Measurements from ENCODE around the gene CDHR4. TPM values are rescaled to one million over a fixed set of nuclear protein-coding genes. Genes with fewer than 3 reads are reported as not detected.
"Not testable (repeated sequence)": the region's sequence is repeated elsewhere in the genome, so short reads cannot be mapped to it uniquely, and the experiment has no call there.

CDHR4 gene
- total RNA-seq, 1 donor from 2014 or later: not detected

DNA sequence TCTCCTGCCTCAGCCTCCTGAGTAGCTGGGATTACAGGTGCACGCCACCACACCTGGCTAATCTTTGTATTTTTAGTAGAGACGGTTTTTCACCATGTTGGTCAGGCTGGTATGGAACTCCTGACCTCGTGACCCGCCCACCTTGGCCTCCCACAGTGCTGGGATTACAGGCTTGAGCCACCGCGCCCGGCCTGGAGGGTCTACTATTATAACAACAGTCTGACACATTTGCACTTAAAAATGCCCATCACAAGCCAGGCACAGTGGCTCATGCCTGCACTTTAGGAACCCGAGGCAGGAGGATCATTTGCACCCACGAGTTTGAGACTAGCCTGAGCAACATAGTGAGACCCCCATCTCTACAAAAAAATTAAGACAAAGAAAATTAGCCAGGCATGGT lies 17.4 kb downstream of the CDHR4 start:
- FAIRE-seq; DNase-seq (ENCODE audit: low spot score in 2 of 2): not testable (repeated sequence)

DNA sequence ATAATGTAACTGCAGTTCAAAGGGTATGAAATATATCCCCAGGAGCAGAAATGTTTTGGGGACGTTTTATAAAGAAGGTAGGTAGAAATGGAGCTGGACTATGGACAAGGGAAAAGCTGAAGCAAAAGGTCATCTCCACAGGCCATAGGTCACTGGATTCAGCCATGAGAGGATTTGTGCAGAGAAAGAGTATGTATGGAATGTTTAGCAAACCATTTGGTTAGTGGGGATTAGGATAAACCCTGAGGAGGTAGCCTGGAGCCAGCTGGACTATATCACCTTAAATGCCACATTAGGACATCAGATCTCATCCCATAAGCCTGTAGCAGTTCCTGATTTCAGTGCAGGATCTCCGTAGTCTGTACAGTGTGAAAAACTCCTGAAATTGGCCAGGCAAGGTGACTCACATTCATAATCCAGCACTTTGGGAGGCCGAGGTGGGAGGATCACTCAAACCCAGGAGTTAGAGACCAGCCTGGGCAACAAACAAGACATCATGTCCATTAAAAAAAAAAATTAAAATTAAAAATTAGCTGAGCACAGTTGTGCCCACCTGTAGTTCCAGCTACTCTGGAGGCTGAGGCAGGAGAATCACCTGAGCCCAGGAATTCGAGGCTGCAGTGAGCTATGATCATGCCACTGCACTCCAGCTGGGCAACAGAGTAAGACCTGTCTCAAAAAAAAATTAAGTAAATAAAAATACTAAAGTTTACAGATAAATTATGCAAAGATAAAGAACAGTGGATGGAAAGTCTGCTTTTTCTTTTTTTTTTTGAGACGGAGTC lies 18.1 kb downstream of the CDHR4 start:
- FAIRE-seq (no peak), DNase-seq (ENCODE audit: low spot score in 2 of 2) (no peak)

DNA sequence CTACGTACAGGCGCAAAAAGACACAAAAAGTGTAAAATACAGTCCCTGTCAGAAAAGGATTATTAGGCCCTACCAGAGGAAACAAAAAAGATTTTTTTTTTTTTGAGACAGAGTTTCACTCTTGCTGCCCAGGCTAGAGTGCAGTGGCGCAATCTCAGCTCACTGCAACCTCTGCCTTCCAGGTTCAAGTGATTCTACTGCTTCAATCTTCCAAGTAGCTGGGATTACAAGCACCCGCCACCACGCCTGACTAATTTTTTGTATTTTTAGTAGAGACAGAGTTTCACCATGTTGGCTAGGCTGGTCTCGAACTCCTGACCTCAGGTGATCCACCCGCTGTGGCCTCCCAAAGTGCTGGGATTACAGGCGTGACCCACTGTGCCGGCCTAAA lies 18.7 kb downstream of the CDHR4 start:
- not testable (repeated sequence) for DNase-seq (ENCODE audit: low spot score in 2 of 2); FAIRE-seq

DNA sequence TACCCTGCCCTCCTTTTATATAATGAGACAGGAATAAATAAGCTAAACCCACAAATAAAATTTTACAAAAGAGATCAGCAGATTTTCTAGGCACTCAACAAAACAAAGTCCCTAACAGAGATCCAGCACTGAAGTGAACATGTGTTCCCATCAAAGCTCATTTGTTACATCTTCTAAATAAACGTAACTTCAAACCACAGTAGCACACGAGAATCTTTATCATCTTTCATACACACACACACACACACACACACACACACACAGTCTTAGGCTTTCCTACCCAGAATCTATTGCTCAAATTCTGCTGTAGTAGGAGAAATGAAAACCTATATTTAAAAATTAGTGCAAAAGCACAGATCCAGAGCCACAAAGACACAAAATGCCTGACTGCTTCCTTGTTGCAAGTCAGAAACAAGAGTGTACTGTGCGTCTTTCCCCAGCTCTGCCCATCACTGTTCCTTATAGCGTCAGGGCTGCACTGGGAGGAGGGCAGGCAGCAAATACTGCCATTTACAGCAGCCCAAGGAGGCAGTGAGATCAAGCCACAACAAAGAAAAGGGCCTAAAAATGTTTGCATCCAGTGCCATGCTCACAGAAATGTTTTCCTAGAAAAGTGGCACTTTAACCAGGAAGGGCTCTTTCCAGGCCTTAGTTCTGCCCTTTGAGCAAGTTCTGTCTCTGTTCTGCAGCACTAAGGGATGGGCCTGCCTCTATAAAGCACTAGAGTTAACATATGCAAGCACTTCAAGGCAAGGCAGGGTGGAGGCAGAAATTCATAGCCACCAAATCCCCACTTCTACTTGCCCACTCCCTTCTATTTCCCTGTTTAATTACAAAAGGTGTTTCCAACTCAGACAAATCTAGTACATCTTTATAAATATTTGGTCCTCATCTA lies 19.3 kb downstream of the CDHR4 start:
- FAIRE-seq (no peak), DNase-seq (ENCODE audit: low spot score in 2 of 2) (no peak)

DNA sequence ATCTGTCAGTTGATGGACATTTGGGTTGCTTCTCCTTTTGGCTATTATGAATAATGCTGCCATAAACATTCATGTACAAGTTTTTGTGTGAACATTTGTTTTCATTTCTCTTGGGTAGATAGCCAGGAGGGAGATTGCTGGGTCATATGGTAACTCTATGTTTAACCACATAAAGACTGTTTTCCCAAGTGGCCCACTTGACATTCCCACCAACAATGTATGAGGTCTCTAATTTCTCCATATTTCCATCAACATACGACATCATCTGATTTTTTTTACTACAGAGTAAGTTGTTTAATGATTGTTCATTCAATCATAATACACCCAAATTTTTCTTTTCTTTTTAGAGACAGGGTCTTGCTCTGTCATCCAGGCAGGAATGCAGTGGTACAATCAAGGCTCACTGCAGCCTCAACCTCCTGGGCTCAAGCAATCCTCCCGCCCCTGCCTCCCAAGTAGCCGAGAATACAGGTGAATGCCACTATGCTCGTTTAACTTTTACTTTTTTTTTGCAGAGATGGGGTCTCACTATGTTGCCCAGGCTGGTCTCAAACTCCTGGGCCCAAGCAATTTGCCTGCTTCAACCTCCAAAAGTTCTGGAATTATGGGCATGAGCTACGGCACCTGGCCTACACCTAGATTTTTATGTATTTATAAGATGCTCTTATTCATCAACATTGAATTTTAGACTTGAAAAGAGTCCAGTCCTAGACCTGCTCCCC lies 20.2 kb downstream of the CDHR4 start:
- FAIRE-seq: no peak

DNA sequence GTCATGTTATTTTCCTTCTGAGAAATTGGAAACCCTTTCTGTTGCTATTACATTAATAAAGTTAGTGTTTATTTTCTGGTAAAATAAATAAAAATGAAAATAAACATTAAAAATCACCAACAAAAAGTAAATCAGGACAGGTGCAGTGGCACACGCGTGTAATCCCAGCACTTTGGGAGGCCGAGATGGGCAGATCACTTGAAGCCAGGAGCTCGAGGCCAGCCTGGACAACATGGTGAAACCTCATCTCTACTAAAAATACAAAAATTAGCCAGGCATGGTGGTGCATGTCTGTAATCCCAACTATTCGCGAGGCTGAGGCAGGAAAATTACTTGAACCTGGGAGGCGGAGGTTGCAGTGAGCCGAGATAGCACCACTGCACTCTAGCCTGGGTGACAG lies 23.6 kb downstream of the CDHR4 start:
- FAIRE-seq; DNase-seq (ENCODE audit: low spot score in 2 of 2): not testable (repeated sequence)

More for the DNA sequence above, 20.2 kb downstream of the CDHR4 start:
- DNase-seq (ENCODE audit: low spot score in 2 of 2): no peak

DNA sequence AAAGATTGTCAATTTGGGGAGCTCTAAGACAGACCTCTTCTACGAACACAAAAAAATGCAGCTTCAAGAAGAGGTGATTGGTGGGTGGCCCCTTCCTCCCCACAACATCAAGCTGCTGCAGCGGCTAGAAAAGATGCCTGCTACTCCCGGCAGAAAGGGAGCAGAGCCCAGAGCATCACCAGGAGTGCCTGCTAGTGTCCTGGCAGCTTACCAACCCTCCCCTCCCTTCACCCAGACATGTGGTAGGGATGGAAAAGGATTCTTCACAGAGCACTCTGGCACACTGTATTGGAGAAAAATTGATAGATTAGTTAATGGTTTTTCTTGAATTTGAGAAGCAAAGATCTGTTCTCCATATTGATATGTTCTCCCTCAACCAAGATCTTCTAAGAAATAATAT lies 24.1 kb downstream of the CDHR4 start:
- DNase-seq (ENCODE audit: low spot score in 2 of 2) (peak in 1 of 2 donors; percentile 10), FAIRE-seq (no peak)

DNA sequence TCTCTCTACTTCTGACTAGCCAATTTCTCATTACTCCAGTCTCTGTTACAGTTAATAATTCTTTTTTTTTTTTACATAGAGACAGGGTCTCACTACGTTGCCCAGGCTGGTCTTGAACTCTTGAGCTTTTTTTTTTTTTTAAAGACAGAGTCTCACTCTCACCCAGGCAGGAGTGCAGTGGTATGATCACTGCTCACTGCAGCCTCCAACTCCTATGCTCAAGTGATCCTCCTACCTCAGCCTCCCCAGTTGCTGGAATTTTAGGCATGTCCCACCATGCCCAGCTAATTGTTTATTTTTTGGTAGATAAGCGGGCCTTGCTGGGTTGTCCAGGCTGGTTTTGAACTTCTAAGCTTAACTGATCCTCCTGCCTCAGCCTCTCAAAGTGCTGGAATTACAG lies 27.0 kb downstream of the CDHR4 start:
- no peak for FAIRE-seq
- DNase-seq (ENCODE audit: low spot score in 2 of 2): no peak

DNA sequence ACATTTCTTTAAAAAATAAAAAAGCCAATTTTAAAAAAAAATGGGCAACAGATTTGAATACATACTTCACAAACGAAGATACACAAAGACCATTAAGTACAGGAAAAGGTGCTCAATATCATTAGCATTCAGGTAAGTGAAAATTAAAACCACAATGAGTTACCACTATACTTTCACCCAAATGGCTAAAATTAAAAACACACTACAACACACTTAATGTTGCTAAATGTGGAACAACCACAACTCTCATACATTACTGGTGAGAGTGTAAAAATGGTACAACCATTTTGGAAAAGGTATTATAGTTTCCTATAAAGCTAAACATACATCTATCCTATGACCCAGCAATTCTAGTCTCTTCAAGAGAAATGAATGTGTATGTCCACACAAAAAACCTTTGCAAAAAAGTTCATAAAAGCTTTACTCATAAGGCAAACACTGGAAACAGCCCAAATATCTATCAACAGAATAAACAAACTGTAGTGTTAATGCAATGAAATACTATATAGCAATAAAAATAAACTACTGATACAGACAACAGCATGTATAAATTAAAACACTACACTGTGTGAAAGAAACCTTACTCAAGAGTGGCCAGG lies 28.2 kb downstream of the CDHR4 start:
- DNase-seq (ENCODE audit: low spot score in 2 of 2) (no peak), FAIRE-seq (no peak)

DNA sequence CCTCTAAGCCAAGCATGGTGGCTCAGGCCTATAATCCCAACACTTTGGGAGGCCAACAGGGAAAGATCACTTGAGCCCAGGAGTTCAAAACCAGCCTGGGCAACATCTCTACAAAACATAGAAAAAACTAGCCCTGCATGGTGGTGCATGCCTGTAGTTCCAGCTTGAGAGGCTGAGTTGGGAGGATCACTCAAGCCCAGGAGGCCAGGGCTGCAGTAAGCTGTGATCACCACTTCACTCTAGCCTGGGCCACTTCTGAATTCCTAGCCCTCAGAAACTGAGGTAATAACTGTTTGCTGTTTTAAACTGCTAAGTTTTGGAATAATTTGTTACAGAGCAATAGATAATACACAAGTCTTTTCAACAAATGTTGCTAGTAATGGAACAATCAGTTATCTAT lies 29.7 kb downstream of the CDHR4 start:
- no peak for FAIRE-seq

DNA sequence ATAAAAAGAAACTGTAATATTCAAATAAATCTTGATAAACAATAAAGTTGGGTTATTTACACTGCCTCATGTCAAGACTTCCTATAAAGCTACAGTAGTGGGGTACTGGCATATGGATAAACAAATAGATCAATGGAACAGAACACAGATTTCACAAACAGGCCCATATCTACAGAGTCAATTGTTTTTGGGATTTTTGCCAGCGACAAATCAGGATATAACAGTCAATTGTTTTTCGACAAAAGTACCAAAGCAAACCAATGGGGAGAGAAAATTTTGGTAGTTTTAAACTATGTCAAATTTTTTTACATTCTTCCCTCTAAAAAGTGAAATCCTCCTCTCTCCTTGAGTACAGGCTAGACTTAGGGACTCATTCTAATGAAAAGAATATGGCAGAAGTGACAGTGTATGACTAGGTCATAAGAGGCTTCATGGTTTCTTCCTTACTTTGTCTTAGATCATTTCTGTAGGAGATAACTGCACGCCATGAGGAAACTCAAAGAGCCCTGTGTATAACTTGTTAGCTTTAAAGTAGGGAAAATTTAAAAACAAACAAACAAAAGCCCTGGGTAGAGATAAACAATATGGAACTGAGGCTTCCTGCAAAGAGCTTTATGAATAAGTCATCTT lies 30.3 kb downstream of the CDHR4 start:
- no peak for FAIRE-seq
- DNase-seq (ENCODE audit: low spot score in 2 of 2): no peak

More for the DNA sequence above, 29.7 kb downstream of the CDHR4 start:
- DNase-seq (ENCODE audit: low spot score in 2 of 2): no peak

DNA sequence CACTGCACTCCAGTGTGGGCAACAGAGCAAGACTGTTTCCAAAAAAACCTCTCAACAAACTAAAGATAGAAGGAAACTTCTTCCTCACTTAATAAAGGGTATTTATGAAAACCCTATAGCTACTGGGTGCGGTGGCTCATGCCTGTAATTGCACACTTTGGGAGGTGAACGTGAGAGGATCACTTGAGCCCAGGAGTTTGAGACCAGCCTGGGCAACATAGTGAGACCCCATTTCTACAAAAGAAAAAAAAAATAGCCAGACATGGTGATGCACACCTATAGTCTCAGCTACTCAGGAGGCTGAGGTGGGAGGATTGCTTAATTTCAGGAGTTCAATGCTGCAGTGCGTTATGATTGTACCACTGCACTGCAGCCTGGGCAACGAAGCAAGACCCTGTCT lies 35.7 kb downstream of the CDHR4 start:
- FAIRE-seq (no peak), DNase-seq (ENCODE audit: low spot score in 2 of 2) (no peak)

DNA sequence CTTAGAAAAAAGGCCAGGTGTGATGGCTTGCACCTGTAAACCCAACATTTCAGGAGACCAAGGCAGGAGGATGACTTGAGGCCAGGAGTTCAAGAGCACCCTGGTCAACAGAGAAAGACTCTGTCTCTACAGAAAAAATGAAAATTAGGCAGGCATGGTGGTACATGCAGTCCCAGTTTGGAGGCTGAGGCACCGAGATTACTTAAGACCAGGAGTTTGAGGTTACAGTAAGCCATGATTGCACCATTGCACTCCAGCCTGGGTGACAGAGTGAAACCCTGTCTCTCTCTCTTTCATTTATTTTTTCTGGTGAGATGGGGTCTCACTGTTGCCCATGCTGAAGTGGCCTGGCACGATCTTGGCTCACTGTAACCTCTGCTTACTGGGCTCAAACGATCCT lies 38.0 kb downstream of the CDHR4 start:
- FAIRE-seq: no peak
- DNase-seq (ENCODE audit: low spot score in 2 of 2): no peak

DNA sequence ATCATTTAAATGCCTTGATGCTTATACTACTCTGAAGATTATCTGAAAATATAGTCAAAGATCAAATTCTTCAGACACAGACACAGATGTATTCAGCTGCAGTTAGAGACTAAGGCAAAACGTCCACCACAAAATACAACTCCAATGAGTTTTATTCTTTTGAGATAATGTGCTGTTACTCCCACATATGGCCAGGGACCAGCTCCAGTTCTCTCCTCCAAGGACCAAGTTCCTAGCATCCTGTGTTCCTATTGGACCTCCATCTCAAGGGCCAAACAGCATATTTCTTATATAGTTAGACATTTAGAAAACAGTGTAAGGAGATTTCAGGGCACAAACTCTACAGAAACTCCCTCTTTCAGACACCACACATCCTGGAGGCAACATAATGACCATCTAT lies 40.4 kb downstream of the CDHR4 start:
- FAIRE-seq (no peak), DNase-seq (ENCODE audit: low spot score in 2 of 2) (no peak)

DNA sequence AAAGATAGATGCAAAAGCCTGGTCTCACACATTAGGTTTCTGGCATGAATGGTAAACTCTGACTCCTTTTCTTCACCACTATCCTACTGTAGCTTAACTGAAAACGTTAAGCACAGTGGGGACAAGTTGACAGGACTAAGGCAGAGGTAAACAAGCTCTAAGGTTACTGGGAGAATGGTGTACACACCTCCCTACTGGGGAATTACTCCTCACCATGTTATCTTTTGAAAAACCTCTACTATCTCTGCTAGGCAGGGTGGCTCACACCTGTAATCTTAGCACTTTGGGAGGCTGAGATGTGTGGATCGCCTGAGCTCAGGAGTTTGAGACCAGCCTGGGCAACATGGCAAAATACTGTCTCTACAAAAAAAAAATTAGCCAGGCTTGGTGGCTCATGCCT lies 42.5 kb downstream of the CDHR4 start:
- FAIRE-seq (no peak), DNase-seq (ENCODE audit: low spot score in 2 of 2) (no peak)

DNA sequence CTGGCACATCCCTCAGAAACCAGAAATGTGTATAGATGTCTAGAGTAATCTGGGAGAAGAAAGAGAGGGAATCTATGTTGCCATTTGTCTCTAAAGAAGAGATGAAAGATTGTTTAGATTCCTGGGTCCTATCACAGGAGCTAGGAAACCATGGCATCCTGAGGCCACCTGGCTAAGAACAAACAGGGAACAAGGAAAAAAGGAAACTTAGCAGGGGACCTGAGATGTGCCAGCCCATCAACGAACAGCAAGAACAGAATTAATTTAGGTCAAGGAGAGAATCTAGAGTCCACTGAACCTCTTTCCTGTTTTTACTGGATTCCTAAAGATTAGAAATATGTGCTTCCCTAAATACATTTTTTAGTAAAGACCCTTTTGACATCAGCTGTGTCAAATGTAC lies 43.6 kb downstream of the CDHR4 start:
- DNase-seq (ENCODE audit: low spot score in 2 of 2) (no peak), FAIRE-seq (no peak)

DNA sequence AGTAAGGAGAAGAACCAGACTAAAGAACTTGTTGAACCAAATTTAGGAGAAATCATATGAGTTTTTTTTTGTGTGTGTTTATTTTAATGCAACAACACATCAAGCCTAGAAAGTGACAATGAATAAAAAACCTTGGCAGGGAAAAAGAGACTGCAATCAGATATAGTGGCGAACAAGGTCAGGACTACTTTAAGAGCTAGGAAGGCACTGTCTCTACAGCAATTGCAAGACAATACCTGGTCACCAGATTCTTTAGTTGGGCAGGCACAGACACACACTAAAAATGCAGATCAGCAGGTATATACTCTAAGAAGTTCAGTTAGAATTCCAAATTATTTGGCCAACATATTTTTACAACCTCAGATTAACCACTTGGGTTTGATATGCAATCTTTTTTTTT lies 45.1 kb downstream of the CDHR4 start:
- FAIRE-seq (no peak), DNase-seq (ENCODE audit: low spot score in 2 of 2) (no peak)

DNA sequence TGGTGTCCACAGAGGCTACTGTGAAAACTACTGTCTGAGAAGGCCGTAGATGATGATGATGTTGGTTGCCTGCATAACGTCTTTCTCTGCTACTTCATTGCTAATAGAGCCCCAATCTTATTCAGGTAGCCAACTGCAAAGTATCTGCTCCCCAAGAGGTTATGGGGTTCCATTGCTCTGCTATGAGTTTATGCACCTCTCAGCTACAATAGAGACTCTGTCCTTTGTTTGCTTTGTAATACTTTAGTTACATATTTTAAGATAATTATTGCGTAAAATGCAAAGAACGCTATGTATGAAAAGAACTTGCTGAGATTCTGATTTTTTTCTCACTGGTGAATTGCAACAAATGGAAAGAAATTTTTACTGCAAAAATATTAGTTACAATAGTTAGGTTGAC lies 48.2 kb downstream of the CDHR4 start:
- FAIRE-seq: no peak
- DNase-seq (ENCODE audit: low spot score in 2 of 2): no peak

DNA sequence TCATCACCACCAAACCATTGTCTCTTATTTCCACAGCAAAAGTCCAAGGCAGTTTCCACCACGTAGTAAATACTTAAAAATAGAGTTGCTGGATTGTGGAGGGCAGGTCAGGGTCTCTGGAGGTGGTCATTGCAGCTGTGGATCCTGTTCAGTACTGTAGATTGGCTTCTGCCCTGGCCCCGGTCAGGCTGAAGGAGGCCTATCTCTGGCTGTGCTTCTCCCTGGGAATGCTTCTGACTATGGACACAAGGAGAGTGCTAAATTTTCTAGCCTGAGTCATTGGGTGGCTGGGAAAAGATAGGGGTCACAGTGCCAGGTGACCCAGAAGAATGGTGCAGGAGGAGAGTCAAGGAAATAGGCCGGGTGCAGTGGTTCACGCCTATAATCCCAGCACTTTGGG lies 49.6 kb downstream of the CDHR4 start:
- DNase-seq (ENCODE audit: low spot score in 2 of 2) (no peak), FAIRE-seq (no peak)

DNA sequence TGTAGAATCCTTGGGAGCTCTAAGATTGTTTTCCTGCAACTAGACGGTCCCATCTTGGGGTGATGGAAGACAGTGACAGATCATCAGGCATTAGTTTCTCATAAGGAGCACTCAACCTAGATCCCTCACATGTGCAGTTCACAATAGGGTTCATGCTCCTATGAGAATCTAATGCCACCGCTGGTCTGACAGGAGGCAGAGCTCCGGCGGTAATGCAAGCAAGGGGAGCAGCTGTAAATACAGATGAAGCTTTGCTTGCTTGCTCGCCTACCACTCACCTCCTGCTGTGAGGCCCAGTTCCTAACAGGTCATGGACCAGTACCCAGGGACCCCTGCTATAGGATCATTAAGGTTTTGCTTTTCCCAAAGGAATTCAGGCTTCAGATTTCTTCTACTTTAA lies 50.8 kb downstream of the CDHR4 start:
- not testable (repeated sequence) for FAIRE-seq; DNase-seq (ENCODE audit: low spot score in 2 of 2)

Measured in frontal cortex (tissue), 4 donors.